GM23338 (cell line): Measurements from ENCODE around the gene CALR3. TPM values are rescaled to one million over a fixed set of nuclear protein-coding genes. Genes with fewer than 3 reads are reported as not detected.
A peak's percentile ranks its signal among the peaks of the same experiment; 100 is the strongest.

Source experiments
- ATAC-seq: fragments of 200-7000 bp; cut with Tn5 transposase; 3 replicates; pipeline ENCODE4 v1.9.1; 2020
- DNase-seq: peaks from one replicate; pipeline ENCODE4 v3.0.0-alpha.2; 2015; ENCODE audit warnings: low spot score
- H2AFZ ChIP-seq: fragments of 200-600 bp; sonication (generic); 2 replicates; pipeline ENCODE4 v1.8.0; 2016; ENCODE audit warnings: antibody characterized with exemption, mild to moderate bottlenecking, moderate library complexity
- H3F3A ChIP-seq: fragments of 200-600 bp; sonication (generic); replicated peaks from 2 replicates; pipeline ENCODE4 v1.8.0; 2017; ENCODE audit warnings: antibody characterized with exemption, mixed run types, low read depth
- H3K27ac ChIP-seq: fragments of 200-600 bp; sonication (generic); 2 replicates; pipeline ENCODE4 v1.6.1; 2016; ENCODE audit warnings: low read depth
- H3K27me3 ChIP-seq: fragments of 200-600 bp; sonication (generic); 2 replicates; pipeline ENCODE4 v1.8.0; 2016; ENCODE audit warnings: mild to moderate bottlenecking, mixed run types, moderate library complexity; ENCODE audit not compliant: insufficient read depth
- H3K36me3 ChIP-seq: fragments of 200-600 bp; sonication (generic); 2 replicates; pipeline ENCODE4 v1.8.0; 2016; ENCODE audit warnings: mild to moderate bottlenecking; ENCODE audit not compliant: insufficient read depth
- H3K4me1 ChIP-seq: fragments of 200-600 bp; sonication (generic); 2 replicates; pipeline ENCODE4 v1.8.0; 2016; ENCODE audit warnings: mild to moderate bottlenecking, moderate library complexity; ENCODE audit not compliant: insufficient read depth
- H3K4me2 ChIP-seq: fragments of 200-600 bp; sonication (generic); 2 replicates; pipeline ENCODE4 v1.7.1; 2017; ENCODE audit warnings: mixed run types
- H3K4me3 ChIP-seq: fragments of 200-600 bp; sonication (generic); 2 replicates; pipeline ENCODE4 v1.6.1; 2016; ENCODE audit warnings: mixed run types
- H3K79me2 ChIP-seq: fragments of 200-600 bp; sonication (generic); replicated peaks from 2 replicates; pipeline ENCODE4 v1.8.0; 2017; ENCODE audit warnings: mild to moderate bottlenecking; ENCODE audit not compliant: insufficient read depth
- H3K9me2 ChIP-seq: fragments of 200-600 bp; sonication (generic); 2 replicates; pipeline ENCODE4 v1.8.0; 2017; ENCODE audit not compliant: insufficient read depth
- H4K20me1 ChIP-seq: fragments of 200-600 bp; sonication (generic); replicated peaks from 2 replicates; pipeline ENCODE4 v1.8.0; 2017; ENCODE audit warnings: mild to moderate bottlenecking; ENCODE audit not compliant: insufficient read depth
- H3K27ac Mint-ChIP-seq: 2 replicates; pipeline ENCODE4 v1.8.0; 2020; ENCODE audit warnings: inconsistent platforms, mild to moderate bottlenecking, moderate library complexity, mixed read lengths
- H3K27me3 Mint-ChIP-seq: 3 replicates; pipeline ENCODE4 v1.8.0; 2022; ENCODE audit warnings: low read depth, mild to moderate bottlenecking, moderate library complexity, mixed read lengths, inconsistent platforms; ENCODE audit not compliant: insufficient read depth, poor library complexity
- H3K36me3 Mint-ChIP-seq: 3 replicates; pipeline ENCODE4 v1.8.0; 2021; ENCODE audit warnings: low read depth, mild to moderate bottlenecking, inconsistent platforms, moderate library complexity, mixed read lengths
- H3K4me1 Mint-ChIP-seq: 3 replicates; pipeline ENCODE4 v1.8.0; 2020; ENCODE audit warnings: mild to moderate bottlenecking, inconsistent platforms, mixed read lengths
- H3K4me3 Mint-ChIP-seq: 3 replicates; pipeline ENCODE4 v1.8.0; 2021; ENCODE audit warnings: moderate library complexity, mild to moderate bottlenecking, inconsistent platforms, mixed read lengths
- H3K9me3 Mint-ChIP-seq: 3 replicates; pipeline ENCODE4 v1.8.0; 2020; ENCODE audit warnings: moderate library complexity, mild to moderate bottlenecking, inconsistent platforms, mixed read lengths
- CREB1 ChIP-seq: fragments of 250-450 bp; sonication (Bioruptor Pico); IDR thresholded peaks from 2 replicates; pipeline ENCODE4 v1.5.0; 2020; ENCODE audit warnings: low read depth, mild to moderate bottlenecking, moderate library complexity
- ETS1 ChIP-seq: IDR thresholded peaks from 2 replicates; pipeline ENCODE4 v1.6.1; 2016; ENCODE audit warnings: antibody characterized with exemption
- EZH2 ChIP-seq: fragments of 200-600 bp; sonication (generic); IDR thresholded peaks from one replicate; pipeline ENCODE4 v1.8.0; 2017; ENCODE audit warnings: antibody characterized with exemption, mild to moderate bottlenecking, low read depth; ENCODE audit not compliant: unreplicated experiment
- EZH2phosphoT487 ChIP-seq: fragments of 200-600 bp; sonication (generic); IDR thresholded peaks from one replicate; pipeline ENCODE4 v1.8.1; 2018; ENCODE audit warnings: antibody characterized with exemption; ENCODE audit not compliant: unreplicated experiment
- JUNB ChIP-seq: IDR thresholded peaks from one replicate; pipeline ENCODE4 v1.6.1; 2016; ENCODE audit warnings: antibody characterized with exemption; ENCODE audit not compliant: unreplicated experiment
- NANOG ChIP-seq: IDR thresholded peaks from 2 replicates; pipeline ENCODE4 v1.6.1; 2016; ENCODE audit warnings: antibody characterized with exemption, borderline replicate concordance
- POLR2AphosphoS5 ChIP-seq: IDR thresholded peaks from 2 replicates; pipeline ENCODE4 v1.6.1; 2016; ENCODE audit warnings: antibody characterized with exemption, low read depth
- STAT1 ChIP-seq: IDR thresholded peaks from one replicate; pipeline ENCODE4 v1.6.1; 2016; ENCODE audit warnings: antibody characterized with exemption; ENCODE audit not compliant: unreplicated experiment
- ZNF331 ChIP-seq: fragments of 250-450 bp; sonication (Bioruptor Pico); IDR thresholded peaks from 2 replicates; pipeline ENCODE4 v1.5.0; 2020; ENCODE audit warnings: low read depth, mild to moderate bottlenecking, moderate library complexity
- ZNF462 ChIP-seq: fragments of 250-450 bp; sonication (Bioruptor Pico); IDR thresholded peaks from 2 replicates; pipeline ENCODE4 v1.5.0; 2020; ENCODE audit warnings: mild to moderate bottlenecking, moderate library complexity
- polyA plus RNA-seq: library from polyadenylated mRNA; unstranded; fragments of >200 nt; fragmentation: Nextera tagmentation; extraction: Ambion mirVana; gene quantifications from 2 replicates; pipeline ENCODE4 v1.2.1, GENCODE V29; 2016
- total RNA-seq: library from RNA; depleted of rRNA; stranded (reverse); fragments of >200 nt; shearing (Covaris generic); gene quantifications from 2 replicates; pipeline ENCODE4 v1.2.3, GENCODE V29; 2014
- TF ChIP-seq, protein P1 (sequence below): IDR thresholded peaks from one replicate; pipeline ENCODE4 v1.6.1; 2018; ENCODE audit warnings: antibody characterized with exemption; ENCODE audit not compliant: unreplicated experiment
- TF ChIP-seq, protein P2 (sequence below), 2 experiments: fragments of 200-600 bp in 1 of 2; sonication (generic) in 1 of 2; conservative IDR thresholded peaks; 2 replicates each; pipeline versions ENCODE4 v1.5.1 to v1.6.1; 2016 to 2017; ENCODE audit warnings: antibody characterized with exemption in 2 of 2, low read depth in 2 of 2, mild to moderate bottlenecking in 2 of 2, moderate library complexity in 1 of 2

The CALR3 gene
- total and polyA plus RNA-seq, 2 experiments from 2014 or later: 0.42 to 0.66 TPM

DNA sequence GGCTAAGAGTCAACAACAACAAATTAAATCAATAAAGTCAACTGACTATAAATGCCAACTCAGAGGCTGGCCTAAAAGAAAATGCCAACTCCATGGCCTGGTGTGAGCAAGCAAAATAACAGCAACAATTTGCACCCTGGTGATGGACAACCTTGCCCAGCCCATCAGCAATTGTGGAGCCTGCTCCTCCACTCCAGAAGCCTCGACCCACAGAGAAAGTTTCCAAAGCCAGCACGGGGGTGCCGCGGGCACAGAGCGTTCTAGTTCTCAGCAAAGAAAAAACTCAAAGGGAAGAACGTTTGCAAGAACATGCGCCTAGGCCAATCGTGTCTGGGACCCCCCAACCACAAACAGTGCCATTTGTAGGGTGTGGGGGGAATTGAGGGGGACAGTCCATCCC is 35.5 kb downstream of the CALR3 start:
- no peaks in the 10 kb centered on the region for H3K27me3 ChIP-seq
- peaks cover 20% of the 10 kb centered on the region for H3K27me3 Mint-ChIP-seq
- H3K27ac ChIP-seq: no peak overlapping the region
- H3K4me1 ChIP-seq: peaks cover 35% of the 10 kb centered on the region
- no peak overlapping the region for H2AFZ ChIP-seq
- TF ChIP-seq STAT1: no peak
- no peak for TF ChIP-seq EZH2
- TF ChIP-seq POLR2AphosphoS5: no peak
- no peak for TF ChIP-seq EZH2phosphoT487
- TF ChIP-seq, protein P1, sequence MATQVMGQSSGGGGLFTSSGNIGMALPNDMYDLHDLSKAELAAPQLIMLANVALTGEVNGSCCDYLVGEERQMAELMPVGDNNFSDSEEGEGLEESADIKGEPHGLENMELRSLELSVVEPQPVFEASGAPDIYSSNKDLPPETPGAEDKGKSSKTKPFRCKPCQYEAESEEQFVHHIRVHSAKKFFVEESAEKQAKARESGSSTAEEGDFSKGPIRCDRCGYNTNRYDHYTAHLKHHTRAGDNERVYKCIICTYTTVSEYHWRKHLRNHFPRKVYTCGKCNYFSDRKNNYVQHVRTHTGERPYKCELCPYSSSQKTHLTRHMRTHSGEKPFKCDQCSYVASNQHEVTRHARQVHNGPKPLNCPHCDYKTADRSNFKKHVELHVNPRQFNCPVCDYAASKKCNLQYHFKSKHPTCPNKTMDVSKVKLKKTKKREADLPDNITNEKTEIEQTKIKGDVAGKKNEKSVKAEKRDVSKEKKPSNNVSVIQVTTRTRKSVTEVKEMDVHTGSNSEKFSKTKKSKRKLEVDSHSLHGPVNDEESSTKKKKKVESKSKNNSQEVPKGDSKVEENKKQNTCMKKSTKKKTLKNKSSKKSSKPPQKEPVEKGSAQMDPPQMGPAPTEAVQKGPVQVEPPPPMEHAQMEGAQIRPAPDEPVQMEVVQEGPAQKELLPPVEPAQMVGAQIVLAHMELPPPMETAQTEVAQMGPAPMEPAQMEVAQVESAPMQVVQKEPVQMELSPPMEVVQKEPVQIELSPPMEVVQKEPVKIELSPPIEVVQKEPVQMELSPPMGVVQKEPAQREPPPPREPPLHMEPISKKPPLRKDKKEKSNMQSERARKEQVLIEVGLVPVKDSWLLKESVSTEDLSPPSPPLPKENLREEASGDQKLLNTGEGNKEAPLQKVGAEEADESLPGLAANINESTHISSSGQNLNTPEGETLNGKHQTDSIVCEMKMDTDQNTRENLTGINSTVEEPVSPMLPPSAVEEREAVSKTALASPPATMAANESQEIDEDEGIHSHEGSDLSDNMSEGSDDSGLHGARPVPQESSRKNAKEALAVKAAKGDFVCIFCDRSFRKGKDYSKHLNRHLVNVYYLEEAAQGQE: no peak
- TF ChIP-seq ETS1: no peak
- TF ChIP-seq ZNF331 (CRISPR knock-in tag): no peak
- TF ChIP-seq ZNF462 (CRISPR knock-in tag): no peak
- no peak for TF ChIP-seq JUNB
- no peak for TF ChIP-seq NANOG
- TF ChIP-seq CREB1 (CRISPR knock-in tag): no peak
- TF ChIP-seq, protein P2, sequence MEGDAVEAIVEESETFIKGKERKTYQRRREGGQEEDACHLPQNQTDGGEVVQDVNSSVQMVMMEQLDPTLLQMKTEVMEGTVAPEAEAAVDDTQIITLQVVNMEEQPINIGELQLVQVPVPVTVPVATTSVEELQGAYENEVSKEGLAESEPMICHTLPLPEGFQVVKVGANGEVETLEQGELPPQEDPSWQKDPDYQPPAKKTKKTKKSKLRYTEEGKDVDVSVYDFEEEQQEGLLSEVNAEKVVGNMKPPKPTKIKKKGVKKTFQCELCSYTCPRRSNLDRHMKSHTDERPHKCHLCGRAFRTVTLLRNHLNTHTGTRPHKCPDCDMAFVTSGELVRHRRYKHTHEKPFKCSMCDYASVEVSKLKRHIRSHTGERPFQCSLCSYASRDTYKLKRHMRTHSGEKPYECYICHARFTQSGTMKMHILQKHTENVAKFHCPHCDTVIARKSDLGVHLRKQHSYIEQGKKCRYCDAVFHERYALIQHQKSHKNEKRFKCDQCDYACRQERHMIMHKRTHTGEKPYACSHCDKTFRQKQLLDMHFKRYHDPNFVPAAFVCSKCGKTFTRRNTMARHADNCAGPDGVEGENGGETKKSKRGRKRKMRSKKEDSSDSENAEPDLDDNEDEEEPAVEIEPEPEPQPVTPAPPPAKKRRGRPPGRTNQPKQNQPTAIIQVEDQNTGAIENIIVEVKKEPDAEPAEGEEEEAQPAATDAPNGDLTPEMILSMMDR (conservative IDR thresholded peaks at IDR 0.05; ENCODE audit: low read depth in 2 of 2): no peak
- H3K9me2 ChIP-seq: no peaks in the 10 kb centered on the region
- H3K4me3 ChIP-seq: no peak overlapping the region
- no peak overlapping the region for H3K4me2 ChIP-seq
- H3K36me3 Mint-ChIP-seq: peaks cover 7% of the 10 kb centered on the region; the same call in 2 of the 3 replicates
- H3K79me2 ChIP-seq: peaks cover 100% of the 10 kb centered on the region
- H3K9me3 Mint-ChIP-seq: no peaks in the 10 kb centered on the region
- DNase-seq (no peak), ATAC-seq (no peak)
- no peak overlapping the region for H3K4me3 Mint-ChIP-seq
- peaks cover 51% of the 10 kb centered on the region for H4K20me1 ChIP-seq
- peaks cover 46% of the 10 kb centered on the region for H3K4me1 Mint-ChIP-seq
- H3K36me3 ChIP-seq: no peaks in the 10 kb centered on the region
- peak overlapping the region; percentile 72; the same call in 1 of the 2 replicates for H3K27ac Mint-ChIP-seq
- H3F3A ChIP-seq: no peaks in the 10 kb centered on the region; the same call in 1 of the 2 replicates
